HG03064 (cell line): ENCODE measurements around the gene OSBPL9.
"Not testable (repeated sequence)": the region's sequence is repeated elsewhere in the genome, so short reads cannot be mapped to it uniquely, and the experiment has no call there.

ENCODE experiments used
- ATAC-seq: cut with Tn5 transposase; IDR thresholded peaks from one replicate; pipeline ENCODE4 v1.9.1; 2021; ENCODE audit warnings: low read depth; ENCODE audit not compliant: unreplicated experiment

OSBPL9 gene

GRCh38 chr1:51732701-51733425 is 116.0 kb downstream of the OSBPL9 start:
- ATAC-seq = no peak

GRCh38 chr1:51733426-51733774 is 116.5 kb downstream of the OSBPL9 start:
- ATAC-seq = not testable (repeated sequence)

- ATAC-seq = no peak
Measured at GRCh38 chr1:51733793-51734522, 117.1 kb downstream of the OSBPL9 start.

- ATAC-seq = no peak
Measured at GRCh38 chr1:51734896-51735745, 118.2 kb downstream of the OSBPL9 start.

- no peak for ATAC-seq
Measured at GRCh38 chr1:51735746-51736254, 118.9 kb downstream of the OSBPL9 start.

- ATAC-seq = no peak
Measured at GRCh38 chr1:51736702-51737101, 119.8 kb downstream of the OSBPL9 start.

GRCh38 chr1:51738681-51739080 is 121.8 kb downstream of the OSBPL9 start:
- ATAC-seq = no peak

GRCh38 chr1:51740652-51741051 is 123.8 kb downstream of the OSBPL9 start:
- ATAC-seq = no peak

- no peak for ATAC-seq
Measured at GRCh38 chr1:51741121-51741681, 124.3 kb downstream of the OSBPL9 start.

GRCh38 chr1:51744506-51745303 is 127.8 kb downstream of the OSBPL9 start:
- no peak for ATAC-seq

GRCh38 chr1:51745304-51745570 is 128.3 kb downstream of the OSBPL9 start:
- ATAC-seq = no peak

GRCh38 chr1:51749151-51749550 is 132.3 kb downstream of the OSBPL9 start:
- ATAC-seq = no peak

- no peak for ATAC-seq
Measured at GRCh38 chr1:51750218-51750617, 133.3 kb downstream of the OSBPL9 start.

GRCh38 chr1:51750729-51751128 is 133.8 kb downstream of the OSBPL9 start:
- no peak for ATAC-seq

GRCh38 chr1:51752073-51752948 is 135.4 kb downstream of the OSBPL9 start:
- no peak for ATAC-seq

- no peak for ATAC-seq
Measured at GRCh38 chr1:51753969-51754368, 137.1 kb downstream of the OSBPL9 start.

- ATAC-seq = no peak
Measured at GRCh38 chr1:51754666-51755065, 137.8 kb downstream of the OSBPL9 start.

- no peak for ATAC-seq
Measured at GRCh38 chr1:51755437-51755836, 138.5 kb downstream of the OSBPL9 start.

- no peak for ATAC-seq
Measured at GRCh38 chr1:51756290-51756689, 139.4 kb downstream of the OSBPL9 start.
